ENCODE results near the gene IL1B.

DNA sequence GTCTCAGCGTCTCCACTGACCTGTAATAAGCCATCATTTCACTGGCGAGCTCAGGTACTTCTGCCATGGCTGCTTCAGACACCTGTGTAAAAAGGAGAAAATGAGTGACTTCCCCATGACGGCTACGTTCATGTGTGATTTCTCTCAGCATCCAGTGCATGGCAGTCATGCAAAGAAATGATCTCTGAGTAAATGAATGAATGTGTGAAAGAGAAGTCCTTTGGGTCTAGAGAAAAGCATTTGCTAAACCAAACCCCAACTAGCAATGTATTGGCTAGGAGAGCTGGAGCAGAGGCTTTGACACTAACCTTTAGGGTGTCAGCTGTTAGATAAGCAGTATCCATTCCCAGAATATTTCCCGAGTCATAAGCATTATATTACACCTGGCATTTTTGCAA, 417 bp downstream of the IL1B start:
- TF ChIP-seq, protein P1, sequence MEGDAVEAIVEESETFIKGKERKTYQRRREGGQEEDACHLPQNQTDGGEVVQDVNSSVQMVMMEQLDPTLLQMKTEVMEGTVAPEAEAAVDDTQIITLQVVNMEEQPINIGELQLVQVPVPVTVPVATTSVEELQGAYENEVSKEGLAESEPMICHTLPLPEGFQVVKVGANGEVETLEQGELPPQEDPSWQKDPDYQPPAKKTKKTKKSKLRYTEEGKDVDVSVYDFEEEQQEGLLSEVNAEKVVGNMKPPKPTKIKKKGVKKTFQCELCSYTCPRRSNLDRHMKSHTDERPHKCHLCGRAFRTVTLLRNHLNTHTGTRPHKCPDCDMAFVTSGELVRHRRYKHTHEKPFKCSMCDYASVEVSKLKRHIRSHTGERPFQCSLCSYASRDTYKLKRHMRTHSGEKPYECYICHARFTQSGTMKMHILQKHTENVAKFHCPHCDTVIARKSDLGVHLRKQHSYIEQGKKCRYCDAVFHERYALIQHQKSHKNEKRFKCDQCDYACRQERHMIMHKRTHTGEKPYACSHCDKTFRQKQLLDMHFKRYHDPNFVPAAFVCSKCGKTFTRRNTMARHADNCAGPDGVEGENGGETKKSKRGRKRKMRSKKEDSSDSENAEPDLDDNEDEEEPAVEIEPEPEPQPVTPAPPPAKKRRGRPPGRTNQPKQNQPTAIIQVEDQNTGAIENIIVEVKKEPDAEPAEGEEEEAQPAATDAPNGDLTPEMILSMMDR (IDR thresholded peaks at IDR 0.05) = no peak
- no peak for TF ChIP-seq POLR2AphosphoS5 (IDR thresholded peaks at IDR 0.05)
- no peak for TF ChIP-seq EP300 (IDR thresholded peaks at IDR 0.05)

Measured in esophagus muscularis mucosa (tissue), 4 donors.